Heart left ventricle (tissue), 13 donors: Measurements from ENCODE around the gene CYSRT1.

Source experiments
- CTCF ChIP-seq, 12 donors: fragments of 200-600 bp; sonication (generic) in 4 of 12; IDR thresholded peaks; one replicate each; pipeline versions ENCODE4 v1.5.0 to v1.8.0; 2018 to 2022; ENCODE audit warnings: antibody characterized with exemption in 12 of 12, mild to moderate bottlenecking in 5 of 12
- POLR2A ChIP-seq, 2 donors: fragments of 450-650 bp; IDR thresholded peaks; one replicate each; pipeline ENCODE4 v1.6.1; 2017; ENCODE audit warnings: antibody characterized with exemption in 2 of 2, mild to moderate bottlenecking in 2 of 2, moderate library complexity in 2 of 2
- donor health status: ischemic (EF 13 %, LVEDD 7.1; RV severe dilation, severe dysfunction).
- donor health status: DM: no; HTN: yes; CAD: no.
- donor health status: DM: no; HTN: no; CAD: no.
- donor health status: ischemic (EF 25% LVEDD 6.9; RV normal size, moderate dysfunction).
- donor health status: ischemic (EF 25% LVEDD 5.7; RV mildly dilated, moderate dysfunction).
- donor health status: ischemic (EF 35%, LVEDD 5.7; RV mildly dilated, moderate dysfunction).
- donor health status: nonischemic (EF 11% LVEDD 7.7; RV severe dilation, severe dysfunction).
- donor health status: DM: yes; HTN: yes; CAD: no.
- donor health status: PGD.
- donor health status: ischemic (EF 29% LVEDD 5.4; RV normal size, mild dysfunction).
- donor health status: nonischemic (EF 23%, LVEDD 6.1; RV moderate dilation, normal function).

- TF ChIP-seq CTCF (IDR thresholded peaks at IDR 0.05), result no peak
- TF ChIP-seq POLR2A (IDR thresholded peaks at IDR 0.05), result no peak
Observed at GRCh38 chr9:137234055-137234697, 9.2 kb downstream of the CYSRT1 start.
